ENCODE data around the gene KCNH1. TPM values are rescaled to one million over a fixed set of nuclear protein-coding genes. Genes with fewer than 3 reads are reported as not detected.

KCNH1 gene
- total and polyA plus RNA-seq, 2 of the 4 experiments (the other 2 are of a cell fraction): 0.27 to 0.54 TPM

DNA sequence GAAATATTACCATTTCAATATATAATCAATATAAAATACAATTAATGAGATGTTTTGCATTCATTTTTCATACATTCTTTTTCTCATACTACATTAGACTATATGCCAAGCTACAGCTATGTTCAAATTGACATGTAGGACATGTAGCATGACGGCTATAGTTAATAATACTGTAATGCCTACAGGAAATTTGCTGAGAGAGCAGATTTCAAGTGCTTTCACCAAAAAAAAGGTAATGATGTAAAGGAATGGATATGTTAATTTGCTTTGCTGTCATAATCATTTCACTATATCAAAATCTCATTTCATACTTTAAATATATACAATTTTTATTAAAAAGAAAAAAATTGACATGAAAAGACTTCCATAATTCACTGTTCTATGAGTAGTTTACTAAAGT is 215.1 kb downstream of the KCNH1 start:
- Histone ChIP-seq H3K9ac (ENCODE audit: low read depth, low read length) (no peak overlapping the region), H3K4me1 (ENCODE audit: control insufficient read depth, insufficient read depth, low read length) (no peaks in the 10 kb centered on the region), H3K18ac (ENCODE audit: low read depth, low read length) (no peak overlapping the region), H2BK5ac (ENCODE audit: low read depth, low read length, poor library complexity, severe bottlenecking) (no peak overlapping the region), H2AFZ (replicated peaks; ENCODE audit: low read length, poor library complexity) (no peak overlapping the region), H2AK9ac (replicated peaks; ENCODE audit: low read depth, low read length, poor library complexity) (no peak overlapping the region), H2BK15ac (ENCODE audit: low read depth, low read length) (no peak overlapping the region), H3K27ac (ENCODE audit: insufficient read depth, low read length) (no peak overlapping the region), H4K5ac (ENCODE audit: low read depth, low read length) (no peak overlapping the region), H3K14ac (replicated peaks; ENCODE audit: low read depth, low read length) (no peak overlapping the region), H2BK120ac (ENCODE audit: low read depth, low read length) (no peak overlapping the region), H2AK5ac (ENCODE audit: low read depth, low read length) (no peak overlapping the region), H2BK20ac (ENCODE audit: low read depth, low read length) (no peak overlapping the region), H3K9me3 (ENCODE audit: control insufficient read depth, insufficient read depth, low read length) (no peaks in the 10 kb centered on the region; the same call in none of the 2 replicates), H3K4me2 (ENCODE audit: low read depth, low read length) (no peak overlapping the region), H4K8ac (ENCODE audit: low read depth in 2 of 2, low read length in 2 of 2) (no peak overlapping the region), H3K79me1 (ENCODE audit: low read depth in 1 of 2, low read length in 2 of 2) (no peaks in the 10 kb centered on the region), H4K20me1 (ENCODE audit: insufficient read depth, low read length) (no peaks in the 10 kb centered on the region), H3K4me3 (ENCODE audit: insufficient read depth, low read depth, low read length) (no peak overlapping the region), H3K23ac (ENCODE audit: low read depth, low read length) (no peak overlapping the region), H3K36me3 (ENCODE audit: control insufficient read depth, insufficient read depth, low read length) (no peaks in the 10 kb centered on the region), H4K91ac (ENCODE audit: insufficient read depth, low read depth, low read length) (no peak overlapping the region), H3K9me1 (ENCODE audit: insufficient read depth, low read length) (no peaks in the 10 kb centered on the region), H3K4ac (ENCODE audit: low read depth, low read length) (no peak overlapping the region), H3K27me3 (ENCODE audit: control insufficient read depth, insufficient read depth, low read length) (no peaks in the 10 kb centered on the region), H3K56ac (ENCODE audit: extremely low read depth, insufficient read depth, low read length) (no peak overlapping the region)
- POLR2A ChIA-PET (ENCODE audit: unreplicated experiment): no interaction called here
- ATAC-seq (ENCODE audit: low read depth) (no peak), DNase-seq (no peak)
- no TSS peak for BruUV-seq (replicated peaks)
- no CpG with 5 or more reads among the region's 1 CpG for WGBS, 2 experiments (ENCODE audit: extremely low coverage in 2 of 2, insufficient read length in 1 of 2)
- dilution Hi-C loops (cut with HindIII; ENCODE audit: low sequenced_read_pairs, unreplicated experiment) (no loop called here), in situ Hi-C loops (cut with MboI; ENCODE audit: low sequenced_read_pairs) (no loop called here), intact Hi-C loops (cut with micrococcal nuclease) (no loop called here)
- TF ChIP-seq MAZ (IDR thresholded peaks at IDR 0.05; ENCODE audit: borderline replicate concordance, low read depth, low read length) (no peak), POLR2A (IDR thresholded peaks at IDR 0.05; ENCODE audit: low read depth, low read length) (no peak), CEBPB (IDR thresholded peaks at IDR 0.05; ENCODE audit: low read depth, low read length) (no peak), MAFK (IDR thresholded peaks at IDR 0.05; ENCODE audit: low read depth, low read length) (peak; percentile 80)
- CTCF ChIA-PET: no interaction called here
